SK-N-SH treated with all-trans-retinoic acid at 6 μM for 48 hours (cell line): ENCODE results near the gene OR6C68.

Experiments used
- ATAC-seq: fragments of 200-7000 bp; cut with Tn5 transposase; 3 replicates; pipeline ENCODE4 v1.9.1; 2020; ENCODE audit warnings: mild to moderate bottlenecking, moderate library complexity
- ARNTL ChIP-seq: fragments of 450-650 bp; formaldehyde crosslinking; IDR thresholded peaks from 2 replicates; pipeline ENCODE4 v1.5.0; 2020; ENCODE audit warnings: low read depth, mild to moderate bottlenecking, moderate library complexity, borderline replicate concordance
- BACH2 ChIP-seq: fragments of 250-450 bp; sonication (Bioruptor Pico); IDR thresholded peaks from 2 replicates; pipeline ENCODE4 v1.9.0; 2021; ENCODE audit warnings: mild to moderate bottlenecking, borderline replicate concordance
- CREB5 ChIP-seq: fragments of 250-450 bp; sonication (Bioruptor Pico); IDR thresholded peaks from 2 replicates; pipeline ENCODE4 v1.5.1; 2020; ENCODE audit warnings: low read depth, mild to moderate bottlenecking, moderate library complexity
- CSDC2 ChIP-seq: fragments of 250-450 bp; sonication (Bioruptor Pico); IDR thresholded peaks from 2 replicates; pipeline ENCODE4 v1.5.0; 2020; ENCODE audit warnings: mild to moderate bottlenecking, moderate library complexity
- ESRRG ChIP-seq: fragments of 250-450 bp; sonication (Bioruptor Pico); IDR thresholded peaks from 2 replicates; pipeline ENCODE4 v1.6.1; 2021; ENCODE audit warnings: mild to moderate bottlenecking
- GLIS3 ChIP-seq: fragments of 250-450 bp; sonication (Bioruptor Pico); IDR thresholded peaks from 2 replicates; pipeline ENCODE4 v1.5.0; 2020; ENCODE audit warnings: mild to moderate bottlenecking, moderate library complexity
- ISL1 ChIP-seq: fragments of 250-450 bp; sonication (Bioruptor Pico); IDR thresholded peaks from 2 replicates; pipeline ENCODE4 v2.1.2; 2022; ENCODE audit warnings: mild to moderate bottlenecking, moderate library complexity
- OSR1 ChIP-seq: fragments of 250-450 bp; sonication (Bioruptor Pico); IDR thresholded peaks from 2 replicates; pipeline ENCODE4 v1.8.0; 2022; ENCODE audit warnings: moderate library complexity, mild to moderate bottlenecking, inconsistent platforms
- POU6F1 ChIP-seq: fragments of 250-450 bp; sonication (Bioruptor Pico); IDR thresholded peaks from 2 replicates; pipeline ENCODE4 v1.8.0; 2021; ENCODE audit warnings: low read depth, mild to moderate bottlenecking, moderate library complexity, borderline replicate concordance
- PPARA ChIP-seq: fragments of 250-450 bp; sonication (Bioruptor Pico); IDR thresholded peaks from 2 replicates; pipeline ENCODE4 v1.5.0; 2020; ENCODE audit warnings: mild to moderate bottlenecking, borderline replicate concordance
- RARB ChIP-seq: fragments of 250-450 bp; sonication (Bioruptor Pico); IDR thresholded peaks from 2 replicates; pipeline ENCODE4 v1.8.0; 2021; ENCODE audit warnings: mild to moderate bottlenecking, moderate library complexity
- SNAI2 ChIP-seq: fragments of 250-450 bp; sonication (Bioruptor Pico); IDR thresholded peaks from 2 replicates; pipeline ENCODE4 v1.5.0; 2020; ENCODE audit warnings: mild to moderate bottlenecking, moderate library complexity
- TCF4 ChIP-seq: fragments of 250-450 bp; sonication (Bioruptor Pico); IDR thresholded peaks from 2 replicates; pipeline ENCODE4 v1.8.0; 2021; ENCODE audit warnings: mild to moderate bottlenecking, moderate library complexity, borderline replicate concordance
- TOX ChIP-seq: fragments of 250-450 bp; sonication (Bioruptor Pico); IDR thresholded peaks from 2 replicates; pipeline ENCODE4 v1.8.0; 2021; ENCODE audit warnings: mild to moderate bottlenecking, moderate library complexity, borderline replicate concordance
- TSHZ2 ChIP-seq: fragments of 250-450 bp; sonication (Bioruptor Pico); IDR thresholded peaks from 2 replicates; pipeline ENCODE4 v1.5.0; 2020; ENCODE audit warnings: mild to moderate bottlenecking, moderate library complexity
- ZC3H10 ChIP-seq: fragments of 250-450 bp; sonication (Bioruptor Pico); IDR thresholded peaks from 2 replicates; pipeline ENCODE4 v1.5.1; 2021; ENCODE audit warnings: mild to moderate bottlenecking, moderate library complexity
- ZFP3 ChIP-seq: fragments of 250-450 bp; sonication (Bioruptor Pico); IDR thresholded peaks from 2 replicates; pipeline ENCODE4 v1.5.0; 2020; ENCODE audit warnings: mild to moderate bottlenecking, moderate library complexity
- ZFP30 ChIP-seq: fragments of 450-650 bp; formaldehyde crosslinking; IDR thresholded peaks from 2 replicates; pipeline ENCODE4 v1.5.0; 2022; ENCODE audit warnings: mild to moderate bottlenecking, moderate library complexity
- ZNF565 ChIP-seq: fragments of 450-650 bp; formaldehyde crosslinking; conservative IDR thresholded peaks from 2 replicates; pipeline ENCODE4 v1.5.0; 2020; ENCODE audit warnings: low read depth, mild to moderate bottlenecking, moderate library complexity
- ZNF70 ChIP-seq: fragments of 450-650 bp; formaldehyde crosslinking; IDR thresholded peaks from 2 replicates; pipeline ENCODE4 v1.5.0; 2020; ENCODE audit warnings: mild to moderate bottlenecking, moderate library complexity
- TF ChIP-seq, protein P1 (sequence below): fragments of 250-450 bp; sonication (Bioruptor Pico); IDR thresholded peaks from 2 replicates; pipeline ENCODE4 v1.5.1; 2021; ENCODE audit warnings: mild to moderate bottlenecking, moderate library complexity
- TF ChIP-seq, protein P2 (sequence below): fragments of 250-450 bp; sonication (Bioruptor Pico); IDR thresholded peaks from 2 replicates; pipeline ENCODE4 v1.8.0; 2020; ENCODE audit warnings: mild to moderate bottlenecking, moderate library complexity, borderline replicate concordance

Gene OR6C68

GRCh38 chr12:55469291-55469690 lies 22.9 kb upstream of the OR6C68 start:
- TF ChIP-seq RARB (CRISPR knock-in tag) (no peak), GLIS3 (CRISPR knock-in tag) (no peak), POU6F1 (CRISPR knock-in tag) (no peak), CREB5 (no peak)
- TF ChIP-seq, all 23 proteins: peak for 0
- no peak for ATAC-seq

GRCh38 chr12:55470088-55470829 lies 21.9 kb upstream of the OR6C68 start, which contains the start of gene OR6C70:
TSS of gene OR6C70 (minus strand) at chr12:55470138. CDS start at chr12:55470138, 0 bp downstream.
- no peak for ATAC-seq
- TF ChIP-seq, protein P1, sequence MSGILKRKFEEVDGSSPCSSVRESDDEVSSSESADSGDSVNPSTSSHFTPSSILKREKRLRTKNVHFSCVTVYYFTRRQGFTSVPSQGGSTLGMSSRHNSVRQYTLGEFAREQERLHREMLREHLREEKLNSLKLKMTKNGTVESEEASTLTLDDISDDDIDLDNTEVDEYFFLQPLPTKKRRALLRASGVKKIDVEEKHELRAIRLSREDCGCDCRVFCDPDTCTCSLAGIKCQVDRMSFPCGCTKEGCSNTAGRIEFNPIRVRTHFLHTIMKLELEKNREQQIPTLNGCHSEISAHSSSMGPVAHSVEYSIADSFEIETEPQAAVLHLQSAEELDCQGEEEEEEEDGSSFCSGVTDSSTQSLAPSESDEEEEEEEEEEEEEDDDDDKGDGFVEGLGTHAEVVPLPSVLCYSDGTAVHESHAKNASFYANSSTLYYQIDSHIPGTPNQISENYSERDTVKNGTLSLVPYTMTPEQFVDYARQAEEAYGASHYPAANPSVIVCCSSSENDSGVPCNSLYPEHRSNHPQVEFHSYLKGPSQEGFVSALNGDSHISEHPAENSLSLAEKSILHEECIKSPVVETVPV: no peak
- TF ChIP-seq CSDC2 (CRISPR knock-in tag) (no peak), SNAI2 (CRISPR knock-in tag) (no peak), BACH2 (CRISPR knock-in tag) (no peak), ZNF70 (CRISPR knock-in tag) (no peak), ZFP30 (no peak), ZNF565 (CRISPR knock-in tag) (no peak), OSR1 (CRISPR knock-in tag) (no peak), CREB5 (no peak), ARNTL (no peak), ESRRG (CRISPR knock-in tag) (no peak), TOX (CRISPR knock-in tag) (no peak), ZC3H10 (CRISPR knock-in tag) (no peak), PPARA (CRISPR knock-in tag) (no peak), TCF4 (CRISPR knock-in tag) (no peak), ISL1 (no peak), TSHZ2 (CRISPR knock-in tag) (no peak), ZFP3 (CRISPR knock-in tag) (no peak)
- TF ChIP-seq, protein P2, sequence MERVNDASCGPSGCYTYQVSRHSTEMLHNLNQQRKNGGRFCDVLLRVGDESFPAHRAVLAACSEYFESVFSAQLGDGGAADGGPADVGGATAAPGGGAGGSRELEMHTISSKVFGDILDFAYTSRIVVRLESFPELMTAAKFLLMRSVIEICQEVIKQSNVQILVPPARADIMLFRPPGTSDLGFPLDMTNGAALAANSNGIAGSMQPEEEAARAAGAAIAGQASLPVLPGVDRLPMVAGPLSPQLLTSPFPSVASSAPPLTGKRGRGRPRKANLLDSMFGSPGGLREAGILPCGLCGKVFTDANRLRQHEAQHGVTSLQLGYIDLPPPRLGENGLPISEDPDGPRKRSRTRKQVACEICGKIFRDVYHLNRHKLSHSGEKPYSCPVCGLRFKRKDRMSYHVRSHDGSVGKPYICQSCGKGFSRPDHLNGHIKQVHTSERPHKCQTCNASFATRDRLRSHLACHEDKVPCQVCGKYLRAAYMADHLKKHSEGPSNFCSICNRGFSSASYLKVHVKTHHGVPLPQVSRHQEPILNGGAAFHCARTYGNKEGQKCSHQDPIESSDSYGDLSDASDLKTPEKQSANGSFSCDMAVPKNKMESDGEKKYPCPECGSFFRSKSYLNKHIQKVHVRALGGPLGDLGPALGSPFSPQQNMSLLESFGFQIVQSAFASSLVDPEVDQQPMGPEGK: no peak
- TF ChIP-seq, all 23 proteins: peak for 0
